Astrocyte of the spinal cord (primary cell): Measurements from ENCODE around the gene KIF19.

Experiments used
- DNase-seq: peaks from one replicate; pipeline ENCODE4 v3.0.0; 2011; ENCODE audit warnings: low read depth, low spot score
- H3K4me3 ChIP-seq: 2 replicates; pipeline ENCODE4 v1.5.1; 2011; ENCODE audit warnings: low read depth, mild to moderate bottlenecking, low read length, moderate library complexity
- CTCF ChIP-seq: IDR thresholded peaks from 2 replicates; pipeline ENCODE4 v1.5.1; 2012; ENCODE audit warnings: low read depth, mild to moderate bottlenecking, low read length, inconsistent platforms
- in situ Hi-C: cut with HindIII; loops from 2 replicates; pipeline ENCODE4 v1.10.0; 2017; ENCODE audit warnings: low sequenced_read_pairs

The KIF19 gene

DNA sequence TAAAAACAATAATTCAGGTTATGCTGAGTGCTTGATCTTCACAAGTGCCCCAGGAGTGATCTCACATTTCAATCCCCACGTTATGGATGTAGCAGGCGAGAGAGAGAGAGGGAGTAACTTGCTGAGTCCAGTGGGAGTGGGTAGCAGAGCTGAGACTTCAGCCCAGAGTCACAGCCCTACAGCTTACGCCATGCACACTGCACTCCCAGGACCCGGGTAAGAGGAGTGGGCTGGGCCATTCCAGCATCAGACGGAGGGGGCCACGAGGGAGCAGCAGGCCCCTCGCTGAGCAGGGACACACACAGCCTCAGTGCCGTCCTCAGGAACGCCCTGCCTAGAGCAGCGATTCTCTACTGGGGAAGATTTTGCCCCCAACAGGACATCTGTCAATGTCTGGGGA is 9.8 kb upstream of the KIF19 start:
- H3K4me3 ChIP-seq = no peak overlapping the region
- in situ Hi-C loops = no loop called here
- DNase-seq = no peak
- TF ChIP-seq CTCF = no peak

GRCh38 chr17:74317071-74317470 is 9.0 kb upstream of the KIF19 start:
- in situ Hi-C loops = no loop called here
- H3K4me3 ChIP-seq = no peak overlapping the region
- no peak for DNase-seq
- no peak for TF ChIP-seq CTCF

DNA sequence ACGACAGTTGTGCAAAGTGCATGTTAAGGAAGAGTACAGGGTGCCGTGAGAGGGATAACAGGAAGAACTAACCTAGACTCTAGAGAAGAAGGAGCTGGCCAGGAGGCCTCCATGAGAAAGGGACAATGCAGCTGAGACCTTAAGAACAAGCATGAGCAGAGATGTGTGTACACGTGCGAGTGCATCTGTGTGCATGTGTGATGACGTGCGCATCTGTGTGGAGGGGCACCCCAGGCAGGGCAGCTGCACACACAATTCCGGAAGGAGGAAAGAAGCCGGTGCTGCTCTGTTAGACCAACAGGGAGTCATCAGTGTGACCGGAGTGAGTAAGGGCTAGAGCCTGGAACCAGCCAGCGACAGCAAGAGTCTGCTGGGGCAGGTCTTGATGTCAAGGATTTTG is 7.6 kb upstream of the KIF19 start:
- H3K4me3 ChIP-seq = no peak overlapping the region
- in situ Hi-C loops = no loop called here
- TF ChIP-seq CTCF = no peak
- no peak for DNase-seq

DNA sequence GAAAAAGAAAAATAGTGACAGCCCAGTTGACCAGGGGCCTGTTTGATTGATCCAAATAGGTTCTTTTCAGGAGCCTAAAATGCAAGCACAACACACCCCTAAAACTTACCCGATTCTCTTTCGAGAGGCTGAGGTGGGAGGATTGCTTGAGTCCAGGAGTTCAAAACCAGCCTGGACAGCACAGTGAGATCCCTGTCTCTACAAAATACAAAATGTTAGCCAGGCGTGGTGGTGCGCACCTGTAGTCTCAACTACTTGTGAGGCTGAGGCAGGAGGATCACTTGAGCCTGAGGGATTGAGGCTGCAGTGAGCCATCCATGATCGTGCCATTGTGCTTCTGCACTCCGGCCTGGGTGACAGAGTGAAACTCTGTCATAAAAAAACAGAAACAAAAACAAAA is 1.5 kb upstream of the KIF19 start:
- no peak overlapping the region for H3K4me3 ChIP-seq
- no peak for TF ChIP-seq CTCF
- DNase-seq = no peak
- in situ Hi-C loops = no loop called here

DNA sequence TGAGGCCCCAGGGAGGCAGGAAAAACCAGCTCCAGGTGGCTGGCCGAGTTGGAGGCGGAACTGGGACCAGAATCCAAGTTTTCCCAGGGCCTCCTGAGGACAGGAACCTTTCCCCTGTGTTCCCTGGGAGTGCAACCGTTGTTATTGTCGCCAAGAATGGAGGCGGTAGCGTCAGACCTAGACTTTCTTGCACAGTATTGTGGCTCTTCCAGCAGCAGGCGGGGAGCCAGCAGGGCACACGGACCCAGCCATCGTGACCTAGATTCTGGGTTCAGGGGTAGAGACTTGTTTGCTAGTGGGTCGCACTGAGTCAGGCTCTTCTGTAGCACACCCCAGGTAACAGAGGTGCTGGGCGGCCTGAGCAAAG is 667 bp upstream of the KIF19 start:
- no peak for DNase-seq
- in situ Hi-C loops = no loop called here
- no peak for TF ChIP-seq CTCF
- H3K4me3 ChIP-seq = no peak overlapping the region

GRCh38 chr17:74326506-74326905 is 480 bp downstream of the KIF19 start:
- H3K4me3 ChIP-seq = no peak overlapping the region
- in situ Hi-C loops = no loop called here
- TF ChIP-seq CTCF = no peak
- DNase-seq = no peak

DNA sequence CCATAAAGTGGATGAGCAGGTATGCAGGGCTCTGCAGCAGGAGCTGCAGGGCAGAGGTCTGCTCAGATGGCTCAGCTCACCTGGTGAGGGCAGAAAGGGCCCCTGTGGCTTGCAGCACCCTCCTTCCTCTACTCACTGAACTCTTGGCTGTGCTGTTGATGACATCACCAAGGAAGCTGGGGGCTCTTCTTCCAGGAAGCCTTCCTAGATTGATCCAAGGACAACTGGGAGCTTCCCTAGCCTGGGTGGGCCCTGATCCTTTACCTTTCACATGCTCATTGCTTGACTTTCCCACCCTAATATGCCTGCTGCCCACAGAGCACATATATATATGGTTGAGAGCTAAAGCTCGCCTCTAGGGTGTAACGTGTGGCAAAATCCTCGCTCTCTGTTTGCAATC is 2.5 kb downstream of the KIF19 start:
- DNase-seq = no peak
- no peak for TF ChIP-seq CTCF
- in situ Hi-C loops = no loop called here
- H3K4me3 ChIP-seq = no peak overlapping the region
